GM18951 (cell line): ENCODE measurements around the gene GRID1.

Experiments
- POLR2A ChIP-seq: IDR thresholded peaks from 4 replicates; pipeline ENCODE4 v1.6.1; 2011; ENCODE audit warnings: mild to moderate bottlenecking; ENCODE audit not compliant: insufficient read length, insufficient read depth; ENCODE audit errors: extremely low read depth
- in situ Hi-C: fragments of 300-500 bp; cut with MboI; formaldehyde crosslinking; loops from one replicate; pipeline ENCODE4 v1.12.0; 2022; ENCODE audit warnings: low sequenced_read_pairs, mixed read lengths, inconsistent platforms; ENCODE audit not compliant: unreplicated experiment

GRID1 gene

GRCh38 chr10:86366033-86366901 is at the start of gene GRID1:
Gene GRID1, minus strand, starts transcription at chr10:86366795.
- TF ChIP-seq POLR2A = no peak
- in situ Hi-C loops = no loop called here

GRCh38 chr10:86415583-86415982 is 49.0 kb upstream of the GRID1 start:
- in situ Hi-C loops = no loop called here
- no peak for TF ChIP-seq POLR2A

GRCh38 chr10:86415116-86415515 is 48.5 kb upstream of the GRID1 start:
- in situ Hi-C loops = no loop called here
- TF ChIP-seq POLR2A = no peak

GRCh38 chr10:86413046-86413728 is 46.6 kb upstream of the GRID1 start:
- in situ Hi-C loops = no loop called here
- no peak for TF ChIP-seq POLR2A

- in situ Hi-C loops = no loop called here
- no peak for TF ChIP-seq POLR2A
Measured at GRCh38 chr10:86411852-86412560, 45.4 kb upstream of the GRID1 start.

GRCh38 chr10:86411281-86411841 is 44.8 kb upstream of the GRID1 start:
- in situ Hi-C loops = no loop called here
- TF ChIP-seq POLR2A = no peak

- in situ Hi-C loops = no loop called here
- TF ChIP-seq POLR2A = no peak
Measured at GRCh38 chr10:86410542-86411124, 44.0 kb upstream of the GRID1 start.

- no peak for TF ChIP-seq POLR2A
- in situ Hi-C loops = no loop called here
Measured at GRCh38 chr10:86409183-86409582, 42.6 kb upstream of the GRID1 start.

GRCh38 chr10:86403183-86403797 is 36.7 kb upstream of the GRID1 start:
- in situ Hi-C loops = no loop called here
- no peak for TF ChIP-seq POLR2A

- TF ChIP-seq POLR2A = no peak
- in situ Hi-C loops = no loop called here
Measured at GRCh38 chr10:86402283-86402941, 35.8 kb upstream of the GRID1 start.

- in situ Hi-C loops = no loop called here
- TF ChIP-seq POLR2A = no peak
Measured at GRCh38 chr10:86401588-86402282, 35.1 kb upstream of the GRID1 start.
